ENCODE measurements around the gene DRG1. TPM values are rescaled to one million over a fixed set of nuclear protein-coding genes. Genes with fewer than 3 reads are reported as not detected.
A peak's percentile ranks its signal among the peaks of the same experiment; 100 is the strongest.
"Not testable (repeated sequence)": the region's sequence is repeated elsewhere in the genome, so short reads cannot be mapped to it uniquely, and the experiment has no call there.

Gene DRG1
- total RNA-seq, result 77.3 and 79.3 TPM in 2 replicates

GRCh38 chr22:31399211-31400022 is at the start of gene DRG1:
TSS of gene DRG1 (plus strand) at chr22:31399604. CDS start at chr22:31399684, 80 bp downstream.
- peak; percentile 76 for DNase-seq (ENCODE audit: low read depth, low spot score)

DNA sequence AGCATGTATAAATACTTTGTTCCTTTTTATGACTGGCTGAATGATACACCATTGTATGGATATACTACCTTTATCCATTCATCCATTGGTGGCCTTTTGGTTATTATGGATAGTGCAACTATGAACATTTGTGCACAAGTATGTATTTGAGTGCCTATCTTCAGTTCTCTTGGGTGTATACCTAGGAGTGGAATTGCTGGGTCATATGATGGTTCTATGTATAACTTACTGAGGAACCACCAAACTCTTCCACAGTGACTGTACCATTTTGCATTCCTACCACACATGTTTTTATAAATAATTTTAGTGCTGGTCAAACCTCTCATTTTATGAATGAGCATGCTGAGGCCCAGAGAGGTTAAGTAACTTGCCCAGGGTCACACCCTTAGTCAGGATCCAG is 49.4 kb upstream of the DRG1 start:
- DNase-seq (ENCODE audit: low read depth, low spot score), result no peak

DNA sequence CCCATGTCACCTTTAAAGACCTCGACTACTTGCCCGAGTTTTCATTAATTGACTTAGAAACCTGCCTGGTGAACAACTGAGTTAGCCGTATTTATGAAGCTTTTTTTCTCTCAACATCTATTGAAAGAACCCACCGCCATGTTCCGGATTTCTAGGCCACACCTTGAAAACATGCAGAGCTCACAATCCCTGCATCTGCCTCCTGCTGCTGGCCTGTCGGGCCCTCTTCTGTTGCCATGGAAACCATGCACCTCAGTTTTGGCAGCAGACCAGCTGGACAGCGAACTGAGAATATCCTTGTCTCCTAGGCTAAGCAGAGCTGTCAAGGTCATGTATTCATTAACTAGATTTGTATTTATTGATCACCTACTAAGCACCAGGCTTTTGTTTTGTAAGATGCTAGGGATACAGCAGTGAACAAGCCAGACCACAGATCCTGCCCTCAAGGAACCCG is 49.0 kb upstream of the DRG1 start:
- no peak for DNase-seq (ENCODE audit: low read depth, low spot score)

GRCh38 chr22:31354515-31354914 is 44.9 kb upstream of the DRG1 start:
- no peak for DNase-seq (ENCODE audit: low read depth, low spot score)

DNA sequence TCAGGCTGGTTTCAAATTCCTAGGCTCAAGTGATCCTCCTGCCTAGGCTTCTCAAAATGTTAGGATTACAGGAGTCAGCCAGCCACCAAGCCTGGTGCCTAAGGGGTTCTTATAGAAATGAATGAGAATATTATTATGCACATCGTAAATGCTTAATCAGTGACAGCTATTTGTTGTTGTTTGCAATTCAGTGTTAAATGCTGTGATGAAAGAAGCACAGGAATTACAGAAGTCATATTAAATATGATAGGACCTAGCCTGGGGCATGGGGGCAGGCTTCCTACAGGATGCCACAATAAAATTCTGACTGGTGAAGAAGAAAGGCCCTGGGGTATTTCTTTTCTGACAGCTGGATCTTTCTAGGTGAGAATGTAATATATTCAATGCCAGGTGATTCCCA is 39.4 kb upstream of the DRG1 start:
- no peak for DNase-seq (ENCODE audit: low read depth, low spot score)

DNA sequence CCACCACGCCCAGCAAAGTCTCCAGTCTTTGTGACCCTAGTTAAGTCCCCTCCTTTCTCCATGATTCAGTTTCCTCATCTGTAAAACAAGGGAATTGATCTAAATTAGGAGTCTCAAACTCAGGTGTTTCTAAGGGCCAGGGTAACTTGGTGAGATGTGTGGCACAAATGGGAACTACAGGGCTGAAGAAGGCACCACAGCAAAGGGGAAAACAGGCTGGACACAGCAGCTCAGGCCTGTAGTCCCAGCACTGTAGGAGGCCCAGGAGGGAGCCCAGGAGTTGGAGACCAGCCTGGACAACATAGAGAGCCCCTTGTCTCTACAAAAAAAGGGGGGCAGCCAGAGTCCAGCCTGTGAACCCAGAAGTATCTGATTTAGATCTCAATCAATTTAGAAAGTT is 37.7 kb upstream of the DRG1 start:
- DNase-seq (ENCODE audit: low read depth, low spot score), result no peak

- no peak for DNase-seq (ENCODE audit: low read depth, low spot score)
These were observed 35.4 kb upstream of the DRG1 start for GRCh38 chr22:31363885-31364465.

DNA sequence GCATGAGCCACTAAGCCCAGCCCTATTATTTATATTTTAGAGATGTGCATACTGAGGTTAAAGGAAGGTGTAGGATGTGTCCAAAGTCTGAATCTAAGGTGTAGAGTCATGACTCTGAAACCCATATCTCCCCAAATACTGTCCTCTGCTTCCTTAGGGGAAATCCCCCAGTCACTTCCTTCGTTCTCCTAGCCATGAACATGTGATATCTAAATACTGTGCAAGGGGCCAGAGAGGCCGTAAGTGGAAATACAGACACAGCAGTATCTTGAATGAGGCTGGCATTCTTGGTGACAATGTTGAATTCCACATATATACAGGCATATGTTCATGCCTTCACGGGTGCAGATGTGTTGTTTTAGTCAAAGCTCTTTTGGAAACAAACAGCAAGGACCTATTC is 32.0 kb upstream of the DRG1 start:
- DNase-seq (ENCODE audit: low read depth, low spot score), result no peak

DNA sequence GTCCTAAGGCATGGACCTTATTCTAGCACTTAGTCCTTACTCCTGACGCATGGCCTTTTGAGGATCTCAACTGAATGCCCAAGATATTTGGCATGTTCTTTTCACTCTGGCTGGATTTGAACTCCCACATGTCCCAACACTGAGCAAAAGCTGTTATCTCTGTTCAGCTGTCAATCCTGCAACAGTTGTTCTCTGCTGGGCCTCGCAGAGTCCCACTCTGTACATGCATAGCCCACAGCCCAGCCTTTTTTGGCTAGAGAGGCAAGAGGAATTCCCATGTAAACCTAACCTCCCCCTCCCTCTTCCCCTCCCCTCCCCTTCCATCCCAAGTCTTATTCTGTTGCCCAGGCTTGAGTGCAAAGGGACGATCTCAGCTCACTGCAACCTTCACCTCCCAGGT is 21.8 kb upstream of the DRG1 start:
- no peak for DNase-seq (ENCODE audit: low read depth, low spot score)

DNA sequence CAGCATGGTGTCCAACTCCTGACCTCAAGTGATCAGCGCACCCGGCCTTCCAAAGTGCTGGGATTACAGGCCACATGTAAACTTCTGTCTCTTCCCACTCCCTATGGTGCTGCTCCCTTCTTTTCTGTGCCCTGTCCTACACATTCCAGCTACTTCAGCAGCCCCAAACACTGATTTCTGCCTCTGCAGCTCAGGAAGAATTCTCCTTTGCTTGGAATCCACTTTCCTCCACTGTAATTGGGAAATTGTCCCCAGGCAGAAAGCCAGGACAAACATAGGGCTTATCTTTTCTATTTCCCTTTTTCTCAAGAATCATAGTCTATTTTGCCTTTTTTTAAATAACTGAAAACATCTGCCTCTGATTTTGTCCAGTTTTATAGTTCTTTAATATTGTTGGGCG is 21.3 kb upstream of the DRG1 start:
- no peak for DNase-seq (ENCODE audit: low read depth, low spot score)

DNA sequence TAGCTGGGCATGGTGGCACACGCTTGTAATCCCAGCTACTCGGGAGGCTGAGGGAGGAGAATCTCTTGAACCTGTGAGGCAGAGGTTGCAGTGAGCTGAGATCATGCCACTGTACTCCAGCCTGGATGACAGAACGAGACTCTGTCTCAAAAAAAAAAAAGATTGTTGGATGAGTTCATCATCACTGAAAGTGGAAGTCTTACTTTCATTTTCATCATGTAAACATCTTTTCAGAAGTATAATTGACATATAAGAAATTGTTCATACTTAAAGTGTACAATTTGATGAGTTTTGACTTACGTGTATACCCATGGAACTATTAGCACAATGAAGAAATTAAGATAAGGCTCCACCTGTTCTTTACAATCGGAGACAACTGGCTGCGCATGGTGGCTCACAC is 20.8 kb upstream of the DRG1 start:
- not testable (repeated sequence) for DNase-seq (ENCODE audit: low read depth, low spot score)

- DNase-seq (ENCODE audit: low read depth, low spot score), result no peak
These were observed 5.5 kb upstream of the DRG1 start for GRCh38 chr22:31393893-31394292.

DNA sequence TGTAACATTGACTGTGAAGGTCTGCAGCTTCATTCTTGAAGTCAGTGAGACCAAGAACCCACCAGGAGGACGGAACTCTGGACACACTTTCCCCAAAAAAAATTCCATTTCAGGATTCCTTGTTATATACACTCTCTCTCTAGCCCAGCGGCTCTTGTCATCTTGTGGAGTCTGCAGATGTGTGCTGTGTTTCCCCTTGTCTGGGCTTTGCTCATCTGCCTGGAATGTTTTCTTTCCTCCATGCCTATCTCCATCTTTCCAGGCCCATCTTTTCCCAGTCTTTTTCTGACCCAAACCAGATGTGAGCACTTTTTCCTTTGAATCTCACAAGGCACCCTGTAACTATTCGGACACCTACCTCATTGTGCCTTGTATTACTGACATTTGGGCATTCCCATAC is 5.1 kb upstream of the DRG1 start:
- no peak for DNase-seq (ENCODE audit: low read depth, low spot score)

DNA sequence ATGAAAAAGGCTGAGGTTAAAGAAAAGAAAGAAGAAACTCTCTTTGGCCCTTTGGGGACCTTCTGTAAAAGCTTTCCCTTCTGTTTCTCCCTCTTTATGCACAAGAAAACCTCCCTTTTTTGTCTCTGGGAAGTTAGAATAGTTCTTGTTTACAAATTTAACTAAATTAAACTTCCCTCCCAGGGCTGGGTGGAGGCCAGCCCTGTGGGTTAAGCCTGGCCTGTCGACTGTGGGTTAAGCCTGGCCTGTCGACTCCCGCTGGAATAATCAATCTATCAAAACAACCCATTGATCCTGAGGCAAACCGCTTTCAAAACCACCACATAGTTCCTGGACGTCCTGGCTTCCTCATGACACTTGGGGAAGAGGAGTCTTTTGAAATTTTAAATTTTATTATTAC is 1.2 kb upstream of the DRG1 start:
- DNase-seq (ENCODE audit: low read depth, low spot score), result no peak

DNA sequence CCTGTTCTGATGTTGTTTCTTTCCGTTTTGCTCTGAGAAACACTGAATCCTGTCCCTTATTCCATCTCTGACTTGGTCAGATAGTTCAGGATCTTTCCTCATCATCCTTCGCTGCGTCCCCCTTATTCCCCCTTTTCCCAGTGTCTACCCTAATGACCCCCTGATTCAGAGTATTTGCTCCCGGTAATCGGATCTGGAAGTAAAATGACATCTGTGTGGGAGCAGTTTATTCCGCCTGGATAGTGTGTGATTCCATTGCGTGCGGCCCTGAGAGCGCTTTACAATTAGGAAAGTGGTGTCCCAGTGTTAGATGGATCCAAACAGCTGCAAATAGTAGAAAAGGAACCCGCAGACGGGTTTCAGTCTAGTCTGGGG is 606 bp downstream of the DRG1 start:
- no peak for DNase-seq (ENCODE audit: low read depth, low spot score)

GRCh38 chr22:31402350-31402749 is 2.9 kb downstream of the DRG1 start:
- DNase-seq (ENCODE audit: low read depth, low spot score), result not testable (repeated sequence)

- DNase-seq (ENCODE audit: low read depth, low spot score), result no peak
These were observed 26.1 kb downstream of the DRG1 start for GRCh38 chr22:31425331-31426050.

DNA sequence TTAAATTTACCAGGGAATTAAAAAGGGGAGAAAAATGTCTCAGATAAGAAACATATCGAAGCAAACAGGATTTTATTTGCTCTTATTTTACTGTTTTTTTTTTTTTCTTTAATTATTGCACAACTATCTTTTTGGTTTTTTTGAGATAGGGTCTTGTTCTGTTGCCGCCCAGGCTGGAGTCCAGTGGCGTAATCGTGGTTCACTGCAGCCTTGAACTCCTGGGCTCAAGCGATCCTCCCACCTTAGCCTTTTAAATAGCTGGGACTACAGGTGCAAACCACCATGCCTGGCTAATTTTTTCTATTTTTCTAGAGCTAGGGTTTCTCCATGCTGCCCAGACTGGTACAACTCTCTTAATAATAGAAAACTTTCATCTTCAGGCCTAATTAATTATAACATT is 32.5 kb downstream of the DRG1 start:
- no peak for DNase-seq (ENCODE audit: low read depth, low spot score)

DNA sequence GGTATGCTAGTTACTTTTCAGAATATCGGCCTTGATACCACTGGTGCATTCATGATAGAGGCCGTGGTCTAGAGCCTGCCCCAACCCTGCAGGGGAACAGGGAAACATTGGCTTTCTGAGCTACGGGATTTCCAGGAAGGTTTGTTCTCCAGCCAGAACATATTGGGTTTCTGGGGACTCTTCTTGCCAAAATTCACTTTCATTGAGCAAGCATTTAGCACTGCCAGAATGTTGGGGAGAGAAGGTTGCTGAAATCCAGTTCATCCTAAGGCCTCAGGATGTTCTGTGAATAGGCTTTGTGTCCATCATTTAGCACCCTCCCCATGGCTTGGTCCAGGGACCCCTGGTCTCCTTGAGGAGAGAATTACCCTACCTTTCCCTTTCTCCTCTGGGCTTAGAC is 36.7 kb downstream of the DRG1 start:
- no peak for DNase-seq (ENCODE audit: low read depth, low spot score)

DNA sequence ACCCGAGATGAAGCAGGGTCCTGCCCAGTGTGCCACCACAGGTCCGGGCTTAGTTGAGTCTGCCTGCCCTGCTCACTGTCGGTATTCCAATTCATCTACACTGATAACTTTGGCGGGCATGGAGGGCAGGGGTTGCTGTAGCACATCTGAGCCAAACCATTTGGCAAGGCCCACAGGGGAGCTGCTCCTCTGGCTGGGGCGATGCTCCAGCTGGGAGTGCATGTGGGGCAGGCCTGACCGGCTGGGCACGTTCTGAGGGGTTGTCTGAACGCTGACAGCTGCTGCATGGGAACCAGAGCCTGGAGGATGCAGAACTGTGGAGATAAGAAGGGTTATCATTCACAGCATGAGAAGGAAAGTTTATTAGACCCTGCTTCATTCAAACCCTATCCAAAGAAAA is 40.4 kb downstream of the DRG1 start:
- DNase-seq (ENCODE audit: low read depth, low spot score), result no peak

GRCh38 chr22:31440681-31441080 is 41.3 kb downstream of the DRG1 start:
- no peak for DNase-seq (ENCODE audit: low read depth, low spot score)

DNA sequence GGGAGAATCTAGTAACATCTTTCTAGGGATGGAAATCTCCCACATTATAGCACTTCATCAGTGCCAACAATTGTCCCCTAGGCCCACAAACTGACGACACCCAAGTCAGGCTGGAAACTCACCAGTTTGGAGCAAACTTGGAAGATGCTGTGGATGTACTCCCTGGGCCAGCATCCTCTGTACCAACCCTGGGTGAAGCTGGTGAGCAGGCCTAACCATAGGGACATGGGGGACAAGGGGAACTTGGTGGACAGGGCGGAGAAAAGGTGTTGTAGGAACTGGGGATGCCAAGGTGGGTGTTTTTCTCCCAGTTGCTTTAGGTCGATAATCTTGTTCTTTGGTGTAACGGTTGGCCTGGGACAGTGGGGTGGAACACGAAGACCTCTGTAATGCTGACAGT is 42.2 kb downstream of the DRG1 start:
- no peak for DNase-seq (ENCODE audit: low read depth, low spot score)

Data from pulmonary artery endothelial cell (primary cell).